Effector CD8-positive, alpha-beta T cell (primary cell): ENCODE data around the gene OLIG2.

Source experiments
- DNase-seq: peaks from one replicate; lab custom pipeline; 2025; lab: John Stamatoyannopoulos, UW

Gene OLIG2

GRCh38 chr21:33033094-33033951, 7.6 kb downstream of the OLIG2 start:
- DNase-seq, result no peak

GRCh38 chr21:33033961-33034413, 8.3 kb downstream of the OLIG2 start:
- no peak for DNase-seq

- DNase-seq, result no peak
These were observed 9.4 kb downstream of the OLIG2 start for GRCh38 chr21:33035147-33035546.

GRCh38 chr21:33036430-33037162, 10.9 kb downstream of the OLIG2 start:
- no peak for DNase-seq

GRCh38 chr21:33037501-33037900, 11.8 kb downstream of the OLIG2 start:
- DNase-seq, result no peak

- DNase-seq, result no peak
These were observed 13.8 kb downstream of the OLIG2 start for GRCh38 chr21:33039536-33039935.

GRCh38 chr21:33040215-33040614, 14.5 kb downstream of the OLIG2 start:
- DNase-seq, result no peak

- DNase-seq, result no peak
These were observed 16.2 kb downstream of the OLIG2 start for GRCh38 chr21:33041981-33042380.

GRCh38 chr21:33042812-33043211, 17.1 kb downstream of the OLIG2 start:
- no peak for DNase-seq

- no peak for DNase-seq
These were observed 20.7 kb downstream of the OLIG2 start for GRCh38 chr21:33046455-33046854.

- no peak for DNase-seq
These were observed 21.5 kb downstream of the OLIG2 start for GRCh38 chr21:33047231-33047630.

GRCh38 chr21:33051925-33052324, 26.2 kb downstream of the OLIG2 start:
- no peak for DNase-seq

GRCh38 chr21:33053951-33054350, 28.2 kb downstream of the OLIG2 start:
- DNase-seq, result no peak

- no peak for DNase-seq
These were observed 30.3 kb downstream of the OLIG2 start for GRCh38 chr21:33055991-33056390.

- no peak for DNase-seq
These were observed 31.7 kb downstream of the OLIG2 start for GRCh38 chr21:33057385-33057940.

- DNase-seq, result no peak
These were observed 32.8 kb downstream of the OLIG2 start for GRCh38 chr21:33058527-33058926.

- DNase-seq, result no peak
These were observed 33.2 kb downstream of the OLIG2 start for GRCh38 chr21:33058957-33059356.

GRCh38 chr21:33059380-33059841, 33.7 kb downstream of the OLIG2 start:
- DNase-seq, result no peak

- DNase-seq, result no peak
These were observed 35.5 kb downstream of the OLIG2 start for GRCh38 chr21:33061233-33061632.

GRCh38 chr21:33063375-33063883, 37.7 kb downstream of the OLIG2 start:
- no peak for DNase-seq

GRCh38 chr21:33063907-33064622, 38.3 kb downstream of the OLIG2 start:
- no peak for DNase-seq
